A549 (cell line): ENCODE results near the gene RELN. TPM values are rescaled to one million over a fixed set of nuclear protein-coding genes. Genes with fewer than 3 reads are reported as not detected.

ENCODE experiments used
- ATAC-seq, 2 experiments: fragments of 200-7000 bp in 1 of 2; fragments of >200 bp in 1 of 2; cut with Nextera tagmentation in 1 of 2; cut with Tn5 transposase in 1 of 2; 3 replicates each; pipeline versions ENCODE4 v1.8.0 to v1.9.1; 2018 to 2020; ENCODE audit warnings: mild to moderate bottlenecking in 1 of 2, moderate library complexity in 1 of 2
- CTCF ChIA-PET: fragments of 300-600 bp; sonication (Branson Sonifier 250); formaldehyde crosslinking; extraction: SDS; loops from one replicate; lab custom pipeline; 2021; ENCODE audit warnings: antibody characterized with exemption, inconsistent platforms; lab: Yijun Ruan, JAX
- POLR2A ChIA-PET: fragments of 350-600 bp; formaldehyde crosslinking; extraction: SDS; loops from one replicate; lab custom pipeline; 2021; ENCODE audit warnings: antibody characterized with exemption, inconsistent platforms; lab: Yijun Ruan, JAX
- DNase-seq, 2 experiments: peaks; one replicate each; pipeline versions ENCODE4 v3.0.0 to v3.0.0-alpha.2; 2011 to 2016; ENCODE audit warnings: low read depth in 1 of 2, low spot score in 1 of 2
- FAIRE-seq: peaks from 2 replicates; lab custom pipeline; 2011; peaks lifted over from hg19 to GRCh38; lab: Jason Lieb, UNC
- H3K27ac ChIP-seq, 2 experiments: fragments of >200 bp; sonication (Bioruptor Twin); formaldehyde crosslinking; 3 replicates each; pipeline ENCODE4 v1.5.1; 2016 to 2017
- H3K4me1 ChIP-seq: fragments of >200 bp; sonication (Bioruptor Twin); formaldehyde crosslinking; 3 replicates; pipeline ENCODE4 v1.6.1; 2016
- H3K4me2 ChIP-seq: fragments of >200 bp; sonication (Bioruptor Twin); formaldehyde crosslinking; 3 replicates; pipeline ENCODE4 v1.6.1; 2016
- H3K4me3 ChIP-seq: fragments of >200 bp; sonication (Bioruptor Twin); formaldehyde crosslinking; 3 replicates; pipeline ENCODE4 v1.5.1; 2016
- H3K9me3 ChIP-seq: fragments of >200 bp; sonication (Bioruptor Twin); formaldehyde crosslinking; 3 replicates; pipeline ENCODE4 v1.6.1; 2016
- CEBPB ChIP-seq, 2 experiments: fragments of >200 bp in 1 of 2; sonication (Bioruptor Twin) in 1 of 2; formaldehyde crosslinking in 1 of 2; IDR thresholded peaks; 2 replicates each; pipeline ENCODE4 v1.6.1; 2012 to 2016
- EHMT2 ChIP-seq: fragments of 200-600 bp; sonication (generic); IDR thresholded peaks from 2 replicates; pipeline ENCODE4 v1.6.1; 2016; ENCODE audit warnings: antibody characterized with exemption, low read depth, mild to moderate bottlenecking, moderate library complexity
- EP300 ChIP-seq, 2 experiments: fragments of >200 bp; sonication (Bioruptor Twin); formaldehyde crosslinking; IDR thresholded peaks; 2 replicates in 1 of 2; 3 replicates in 1 of 2; pipeline ENCODE4 v1.6.1; 2016 to 2017
- ESRRA ChIP-seq: fragments of 150-350 bp; IDR thresholded peaks from 2 replicates; pipeline ENCODE4 v1.6.1; 2014; ENCODE audit warnings: mild to moderate bottlenecking, low read length, borderline replicate concordance
- FOXS1 ChIP-seq: fragments of 250-450 bp; sonication (Bioruptor Pico); IDR thresholded peaks from 2 replicates; pipeline ENCODE4 v1.5.0; 2020; ENCODE audit warnings: mild to moderate bottlenecking, moderate library complexity
- GATA3 ChIP-seq: IDR thresholded peaks from 2 replicates; pipeline ENCODE4 v1.6.1; 2012; ENCODE audit warnings: borderline replicate concordance
- HDAC2 ChIP-seq: fragments of 200-600 bp; sonication (generic); IDR thresholded peaks from 2 replicates; pipeline ENCODE4 v1.6.1; 2016
- HEYL ChIP-seq: fragments of 250-450 bp; sonication (Bioruptor Pico); IDR thresholded peaks from 2 replicates; pipeline ENCODE4 v1.8.0; 2021; ENCODE audit warnings: mild to moderate bottlenecking, moderate library complexity
- HOXA7 ChIP-seq: fragments of 250-450 bp; sonication (Bioruptor Pico); IDR thresholded peaks from 2 replicates; pipeline ENCODE4 v1.5.0; 2020; ENCODE audit warnings: mild to moderate bottlenecking, moderate library complexity
- HOXB5 ChIP-seq: fragments of 250-450 bp; sonication (Bioruptor Pico); IDR thresholded peaks from 2 replicates; pipeline ENCODE4 v1.5.0; 2020; ENCODE audit warnings: mild to moderate bottlenecking, moderate library complexity
- JUN ChIP-seq, 2 experiments: fragments of >200 bp; sonication (Bioruptor Twin); formaldehyde crosslinking; IDR thresholded peaks; 2 replicates in 1 of 2; 3 replicates in 1 of 2; pipeline ENCODE4 v1.6.1; 2016 to 2017
- JUNB ChIP-seq: fragments of >200 bp; sonication (Bioruptor Twin); formaldehyde crosslinking; IDR thresholded peaks from 2 replicates; pipeline ENCODE4 v1.6.1; 2016
- KDM1A ChIP-seq: fragments of 200-600 bp; sonication (generic); IDR thresholded peaks from 2 replicates; pipeline ENCODE4 v1.6.1; 2016; ENCODE audit warnings: low read depth, mild to moderate bottlenecking
- KDM5A ChIP-seq: fragments of 200-600 bp; sonication (generic); IDR thresholded peaks from 2 replicates; pipeline ENCODE4 v1.6.1; 2016; ENCODE audit warnings: antibody characterized with exemption, mild to moderate bottlenecking
- MAFK ChIP-seq: fragments of 450-650 bp; IDR thresholded peaks from 2 replicates; pipeline ENCODE4 v1.6.1; 2014; ENCODE audit not compliant: partially characterized antibody
- MAZ ChIP-seq: fragments of 150-350 bp; IDR thresholded peaks from 2 replicates; pipeline ENCODE4 v1.6.1; 2014; ENCODE audit warnings: antibody characterized with exemption, low read depth, low read length, borderline replicate concordance
- NFE2L2 ChIP-seq: fragments of 150-350 bp; conservative IDR thresholded peaks from 2 replicates; pipeline ENCODE4 v1.6.1; 2014; ENCODE audit warnings: low read length
- NR3C1 ChIP-seq: fragments of >200 bp; sonication (Bioruptor Twin); formaldehyde crosslinking; IDR thresholded peaks from 3 replicates; pipeline ENCODE4 v1.6.1; 2017
- POLR2A ChIP-seq: IDR thresholded peaks from 2 replicates; pipeline ENCODE4 v1.6.1; 2012; ENCODE audit warnings: mild to moderate bottlenecking, low read length
- RAD21 ChIP-seq, 2 experiments: fragments of >200 bp in 1 of 2; sonication (Bioruptor Twin) in 1 of 2; formaldehyde crosslinking in 1 of 2; IDR thresholded peaks in 1 of 2; conservative IDR thresholded peaks in 1 of 2; 2 replicates in 1 of 2; 3 replicates in 1 of 2; pipeline ENCODE4 v1.6.1; 2012 to 2018; ENCODE audit warnings: inconsistent platforms in 1 of 2
- RCOR1 ChIP-seq: fragments of 150-350 bp; IDR thresholded peaks from 2 replicates; pipeline ENCODE4 v1.6.1; 2014; ENCODE audit warnings: antibody characterized with exemption, low read length, low read depth
- RFX5 ChIP-seq: fragments of 450-650 bp; IDR thresholded peaks from 2 replicates; pipeline ENCODE4 v1.7.1; 2014; ENCODE audit warnings: antibody characterized with exemption, mild to moderate bottlenecking, moderate library complexity
- TP53 ChIP-seq: fragments of 250-450 bp; sonication (Bioruptor Pico); IDR thresholded peaks from 2 replicates; pipeline ENCODE4 v1.5.0; 2021; ENCODE audit warnings: mild to moderate bottlenecking, moderate library complexity
- ZFP36 ChIP-seq: fragments of 450-650 bp; IDR thresholded peaks from 2 replicates; pipeline ENCODE4 v1.6.1; 2014; ENCODE audit warnings: borderline replicate concordance; ENCODE audit not compliant: partially characterized antibody
- ZNF302 ChIP-seq: fragments of 250-450 bp; sonication (Bioruptor Pico); IDR thresholded peaks from 2 replicates; pipeline ENCODE4 v1.9.0; 2021; ENCODE audit warnings: inconsistent platforms, mild to moderate bottlenecking, moderate library complexity
- ZSCAN20 ChIP-seq: fragments of 250-450 bp; sonication (Bioruptor Pico); IDR thresholded peaks from 2 replicates; pipeline ENCODE4 v1.8.0; 2022; ENCODE audit warnings: mild to moderate bottlenecking, moderate library complexity
- WGBS: methylation state at CpG from one replicate; pipeline ENCODE4 v1.1.6; 2017; ENCODE audit errors: missing lambda C conversion rate; 5-methylcytosine and 5-hydroxymethylcytosine counted together
- polyA plus RNA-seq, 4 experiments: library from polyadenylated mRNA; depleted of rRNA in 3 of 4; stranded (reverse); fragments of >200 nt; fragmentation: RNase III in 1 of 4; extraction: RNeasy Plus Mini Kit Qiagen cat#74134 plus additional on column Dnase treatment in 1 of 4; gene quantifications; 2 replicates in 3 of 4; 3 replicates in 1 of 4; pipeline ENCODE4 v1.2.3, GENCODE V29; 2011 to 2017
- TF ChIP-seq, protein P1 (sequence below): IDR thresholded peaks from 2 replicates; pipeline ENCODE4 v1.6.1; 2012
- TF ChIP-seq, protein P2 (sequence below): fragments of 250-450 bp; sonication (Bioruptor Pico); IDR thresholded peaks from 2 replicates; pipeline ENCODE4 v1.5.0; 2020; ENCODE audit warnings: low read depth, mild to moderate bottlenecking, moderate library complexity
- TF ChIP-seq, protein P3 (sequence below): IDR thresholded peaks from 2 replicates; pipeline ENCODE4 v1.6.1; 2012; ENCODE audit warnings: low read depth, borderline replicate concordance
- TF ChIP-seq, protein P4 (sequence below): fragments of 450-650 bp; IDR thresholded peaks from 2 replicates; pipeline ENCODE4 v1.6.1; 2014; ENCODE audit warnings: antibody characterized with exemption
- TF ChIP-seq, protein P5 (sequence below): fragments of >200 bp; sonication (Bioruptor Twin); formaldehyde crosslinking; IDR thresholded peaks from 2 replicates; pipeline ENCODE4 v1.6.1; 2016

The RELN gene
- polyA plus RNA-seq, 2 of the 4 experiments (the other 2 are of a cell fraction): not detected

DNA sequence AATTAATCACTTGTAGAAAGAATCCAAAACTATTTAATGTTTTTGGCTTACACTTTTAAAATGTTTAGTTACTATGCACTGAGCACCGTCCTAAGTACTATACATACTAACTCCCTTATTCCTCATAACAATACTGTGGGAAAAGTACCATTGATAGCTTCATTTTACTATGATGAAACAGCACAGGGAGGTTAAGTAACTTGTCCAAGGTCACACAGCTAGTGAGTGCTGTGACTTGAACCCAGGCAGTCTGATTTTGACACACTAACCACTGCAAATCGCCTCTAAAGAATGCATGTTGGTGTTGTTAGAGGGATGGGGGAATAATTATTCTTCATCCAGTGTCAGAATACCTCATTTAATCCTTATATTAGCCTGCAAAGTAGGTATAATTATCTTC is 1.9 kb upstream of the RELN start:
- ATAC-seq: no peak
- no peak for FAIRE-seq
- H3K4me2 ChIP-seq: no peak overlapping the region
- no peak overlapping the region for H3K4me3 ChIP-seq
- POLR2A ChIA-PET: no interaction called here
- H3K9me3 ChIP-seq: no peaks in the 10 kb centered on the region
- H3K4me1 ChIP-seq: peaks cover 7% of the 10 kb centered on the region; the same call in 1 of the 3 replicates
- CTCF ChIA-PET: interaction anchor here (0.7 kb wide), 1 partner anchor 12 kb away, joined by 3 read pairs; no protein-coding TSS in a partner anchor
- TF ChIP-seq, protein P1, sequence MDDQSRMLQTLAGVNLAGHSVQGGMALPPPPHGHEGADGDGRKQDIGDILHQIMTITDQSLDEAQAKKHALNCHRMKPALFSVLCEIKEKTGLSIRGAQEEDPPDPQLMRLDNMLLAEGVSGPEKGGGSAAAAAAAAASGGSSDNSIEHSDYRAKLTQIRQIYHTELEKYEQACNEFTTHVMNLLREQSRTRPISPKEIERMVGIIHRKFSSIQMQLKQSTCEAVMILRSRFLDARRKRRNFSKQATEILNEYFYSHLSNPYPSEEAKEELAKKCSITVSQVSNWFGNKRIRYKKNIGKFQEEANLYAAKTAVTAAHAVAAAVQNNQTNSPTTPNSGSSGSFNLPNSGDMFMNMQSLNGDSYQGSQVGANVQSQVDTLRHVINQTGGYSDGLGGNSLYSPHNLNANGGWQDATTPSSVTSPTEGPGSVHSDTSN: no peak
- no peak for TF ChIP-seq HDAC2
- TF ChIP-seq RCOR1: no peak
- TF ChIP-seq, protein P2, sequence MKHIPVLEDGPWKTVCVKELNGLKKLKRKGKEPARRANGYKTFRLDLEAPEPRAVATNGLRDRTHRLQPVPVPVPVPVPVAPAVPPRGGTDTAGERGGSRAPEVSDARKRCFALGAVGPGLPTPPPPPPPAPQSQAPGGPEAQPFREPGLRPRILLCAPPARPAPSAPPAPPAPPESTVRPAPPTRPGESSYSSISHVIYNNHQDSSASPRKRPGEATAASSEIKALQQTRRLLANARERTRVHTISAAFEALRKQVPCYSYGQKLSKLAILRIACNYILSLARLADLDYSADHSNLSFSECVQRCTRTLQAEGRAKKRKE (CRISPR knock-in tag): no peak
- TF ChIP-seq RFX5: no peak
- no peak for TF ChIP-seq KDM1A
- no peak for TF ChIP-seq GATA3
- no peak for TF ChIP-seq ESRRA
- no peak for TF ChIP-seq MAFK
- TF ChIP-seq, protein P3, sequence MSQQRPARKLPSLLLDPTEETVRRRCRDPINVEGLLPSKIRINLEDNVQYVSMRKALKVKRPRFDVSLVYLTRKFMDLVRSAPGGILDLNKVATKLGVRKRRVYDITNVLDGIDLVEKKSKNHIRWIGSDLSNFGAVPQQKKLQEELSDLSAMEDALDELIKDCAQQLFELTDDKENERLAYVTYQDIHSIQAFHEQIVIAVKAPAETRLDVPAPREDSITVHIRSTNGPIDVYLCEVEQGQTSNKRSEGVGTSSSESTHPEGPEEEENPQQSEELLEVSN: no peak
- no peak for TF ChIP-seq POLR2A
- no peak for TF ChIP-seq ZSCAN20
- DNase-seq: no peak
- WGBS: 14% methylated on average over 2 of the region's 2 CpGs
- no peak overlapping the region for H3K27ac ChIP-seq

DNA sequence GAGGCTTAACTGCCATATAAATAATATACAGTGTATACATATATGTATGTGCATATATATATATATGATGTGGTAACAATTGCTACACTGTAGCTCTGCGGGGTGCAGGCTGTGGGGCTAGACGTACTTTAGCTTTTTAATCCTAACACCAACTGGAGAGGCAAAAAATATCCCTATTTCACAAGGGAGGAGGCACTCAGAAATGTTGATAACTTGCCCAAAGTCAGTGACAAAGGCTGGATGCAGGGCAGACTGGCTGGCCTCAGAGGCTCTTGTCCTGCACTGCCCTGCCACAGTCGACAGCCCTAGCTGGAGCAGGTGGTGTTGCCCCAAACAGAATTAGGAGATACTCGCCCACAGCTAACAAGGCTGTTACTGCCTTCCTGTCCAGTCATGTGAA is 1.5 kb upstream of the RELN start:
- 22% methylated on average over 4 of the region's 4 CpGs for WGBS
- no peak overlapping the region for H3K4me2 ChIP-seq
- TF ChIP-seq ZFP36 (no peak), MAZ (no peak), ZSCAN20 (no peak), KDM5A (no peak), TP53 (CRISPR knock-in tag) (no peak)
- TF ChIP-seq, protein P4, sequence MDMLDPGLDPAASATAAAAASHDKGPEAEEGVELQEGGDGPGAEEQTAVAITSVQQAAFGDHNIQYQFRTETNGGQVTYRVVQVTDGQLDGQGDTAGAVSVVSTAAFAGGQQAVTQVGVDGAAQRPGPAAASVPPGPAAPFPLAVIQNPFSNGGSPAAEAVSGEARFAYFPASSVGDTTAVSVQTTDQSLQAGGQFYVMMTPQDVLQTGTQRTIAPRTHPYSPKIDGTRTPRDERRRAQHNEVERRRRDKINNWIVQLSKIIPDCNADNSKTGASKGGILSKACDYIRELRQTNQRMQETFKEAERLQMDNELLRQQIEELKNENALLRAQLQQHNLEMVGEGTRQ: no peak
- ATAC-seq: peak in 1 of 2 experiments; percentile 31; a peak in 2 of 6 replicates
- no peak overlapping the region for H3K27ac ChIP-seq
- DNase-seq: no peak
- no peak overlapping the region; the same call in 2 of the 3 replicates for H3K4me3 ChIP-seq
- H3K9me3 ChIP-seq: no peaks in the 10 kb centered on the region
- H3K4me1 ChIP-seq: peaks cover 7% of the 10 kb centered on the region; the same call in 1 of the 3 replicates
- no peak for FAIRE-seq
- ChIA-PET CTCF (interaction anchor here (0.7 kb wide), 1 partner anchor 11 kb away, joined by 3 read pairs; no protein-coding TSS in a partner anchor), POLR2A (no interaction called here)

DNA sequence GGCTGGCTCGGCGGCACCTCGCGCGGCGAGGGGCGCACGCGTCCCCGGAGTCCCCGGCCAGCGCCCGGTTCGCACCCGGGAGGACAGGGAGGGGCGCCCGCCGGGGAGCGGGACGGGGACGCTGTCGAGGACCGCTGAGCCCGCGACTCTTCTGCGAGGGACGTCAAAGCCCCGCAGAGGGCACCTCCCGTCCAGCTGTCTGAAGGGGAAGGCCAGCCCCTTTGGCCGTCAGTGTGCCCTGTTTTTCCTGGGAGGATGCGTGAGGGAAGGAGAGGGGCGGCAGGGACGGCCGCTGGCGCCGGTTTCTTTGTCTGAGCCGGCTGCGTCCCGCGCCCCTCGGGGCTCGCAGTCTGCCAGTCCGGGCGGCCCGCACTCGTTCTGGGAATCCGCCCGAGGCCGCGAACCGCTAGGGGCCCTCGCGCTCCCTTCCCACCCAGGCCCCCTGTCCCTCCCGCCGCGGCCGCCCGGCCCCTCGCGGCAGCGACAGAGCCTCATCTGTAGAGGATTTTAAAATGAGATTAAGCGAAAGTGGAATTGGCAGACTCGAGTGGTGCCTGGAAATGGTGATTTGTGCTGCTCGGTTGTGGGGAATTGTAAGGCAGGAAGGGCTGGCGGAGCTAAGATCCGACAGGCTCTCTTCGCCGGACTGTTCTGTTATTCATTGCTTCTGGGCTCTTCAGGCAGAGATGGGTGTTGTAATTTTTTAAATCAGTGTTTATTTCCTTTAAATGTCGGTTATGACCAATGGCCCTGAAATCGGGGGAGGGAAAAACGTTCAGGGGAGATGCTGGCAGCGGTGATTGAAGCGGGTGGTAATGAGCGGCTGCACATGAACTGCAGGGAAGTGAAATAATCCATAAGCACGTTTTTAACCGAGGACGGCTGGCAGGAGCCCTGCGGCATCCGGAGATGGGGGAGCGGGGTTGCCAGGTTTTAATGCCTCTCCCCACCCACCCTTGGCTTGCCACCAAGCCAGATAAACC is 618 bp upstream of the RELN start:
- Histone ChIP-seq H3K9me3 (no peaks in the 10 kb centered on the region), H3K4me2 (peak overlapping the region; percentile 82), H3K4me1 (peaks cover 7% of the 10 kb centered on the region; the same call in 1 of the 3 replicates), H3K27ac (no peak overlapping the region), H3K4me3 (peak overlapping the region; percentile 44)
- 5% methylated on average over 25 of the region's 80 CpGs for WGBS
- peak; percentile 42 to 78; a peak in 4 of 6 replicates for ATAC-seq
- peak in 1 of 2 experiments; percentile 3 for DNase-seq
- ChIA-PET POLR2A (no interaction called here), CTCF (no interaction called here)
- no peak for FAIRE-seq
- TF ChIP-seq EHMT2 (no peak), HOXB5 (CRISPR knock-in tag) (no peak), RAD21 (conservative IDR thresholded peaks at IDR 0.05 in 1 of 2, IDR thresholded peaks at IDR 0.05 in 1 of 2) (no peak), RCOR1 (no peak), JUN (IDR thresholded peaks at IDR 0.05) (no peak), CEBPB (IDR thresholded peaks at IDR 0.05) (no peak), ZNF302 (no peak), ZSCAN20 (no peak), FOXS1 (CRISPR knock-in tag) (no peak), TP53 (CRISPR knock-in tag) (no peak), NR3C1 (no peak), HOXA7 (CRISPR knock-in tag) (no peak), HEYL (CRISPR knock-in tag) (no peak), MAFK (no peak), NFE2L2 (no peak), JUNB (no peak), MAZ (no peak), ESRRA (no peak), EP300 (IDR thresholded peaks at IDR 0.05) (no peak)
- TF ChIP-seq, protein P5, sequence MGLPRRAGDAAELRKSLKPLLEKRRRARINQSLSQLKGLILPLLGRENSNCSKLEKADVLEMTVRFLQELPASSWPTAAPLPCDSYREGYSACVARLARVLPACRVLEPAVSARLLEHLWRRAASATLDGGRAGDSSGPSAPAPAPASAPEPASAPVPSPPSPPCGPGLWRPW: no peak
